OCI-LY7 (cell line): ENCODE results near the gene ALKBH4. TPM values are rescaled to one million over a fixed set of nuclear protein-coding genes. Genes with fewer than 3 reads are reported as not detected.
"Not testable (repeated sequence)": the region's sequence is repeated elsewhere in the genome, so short reads cannot be mapped to it uniquely, and the experiment has no call there.

ENCODE experiments used
- BruUV-seq: library from RNA; stranded (reverse); fragments of 400-500 nt; replicated peaks from 2 replicates; lab custom pipeline; 2021; lab: Mats Ljungman, UMichigan
- CTCF ChIA-PET: fragments of 300-600 bp; sonication (Branson Sonifier 250); formaldehyde crosslinking; loops from one replicate; lab custom pipeline; 2022; ENCODE audit warnings: antibody characterized with exemption; ENCODE audit not compliant: unreplicated experiment; lab: Charles Lee
- POLR2A ChIA-PET: fragments of 300-600 bp; sonication (Branson Sonifier 250); formaldehyde crosslinking; loops from one replicate; lab custom pipeline; 2022; ENCODE audit warnings: antibody characterized with exemption; lab: Charles Lee
- DNase-seq: peaks from one replicate; pipeline ENCODE4 v3.0.0-alpha.2; 2015; ENCODE audit warnings: low spot score
- H2AFZ ChIP-seq: fragments of 200-600 bp; sonication (generic), shearing (Covaris generic); 2 replicates; pipeline ENCODE4 v1.6.1; 2014; ENCODE audit warnings: mild to moderate bottlenecking, antibody characterized with exemption, low read length, moderate library complexity
- H3K27ac ChIP-seq: fragments of 200-600 bp; sonication (generic); 2 replicates; pipeline ENCODE4 v1.5.1; 2014; ENCODE audit warnings: mixed run types, low read depth, mild to moderate bottlenecking, moderate library complexity, low read length, inconsistent platforms; ENCODE audit not compliant: poor library complexity, severe bottlenecking
- H3K36me3 ChIP-seq: fragments of 200-600 bp; sonication (generic); 2 replicates; pipeline ENCODE4 v1.6.1; 2014; ENCODE audit warnings: mild to moderate bottlenecking, antibody characterized with exemption, low read length, moderate library complexity, mixed read lengths; ENCODE audit not compliant: insufficient read depth
- H3K4me1 ChIP-seq: fragments of 200-600 bp; sonication (generic); 2 replicates; pipeline ENCODE4 v1.5.1; 2014; ENCODE audit warnings: mild to moderate bottlenecking, low read length; ENCODE audit not compliant: insufficient read depth, poor library complexity, severe bottlenecking
- H3K4me2 ChIP-seq: fragments of 200-600 bp; sonication (generic); 2 replicates; pipeline ENCODE4 v1.6.1; 2014; ENCODE audit warnings: mild to moderate bottlenecking, low read length
- H3K4me3 ChIP-seq: fragments of 200-600 bp; sonication (generic); 2 replicates; pipeline ENCODE4 v1.5.1; 2014; ENCODE audit warnings: mild to moderate bottlenecking, low read depth, low read length; ENCODE audit not compliant: poor library complexity, severe bottlenecking
- H3K79me2 ChIP-seq: fragments of 200-600 bp; sonication (generic); 2 replicates; pipeline ENCODE4 v1.6.1; 2016; ENCODE audit warnings: low read depth, mild to moderate bottlenecking, low read length, moderate library complexity, mixed read lengths; ENCODE audit not compliant: insufficient read depth
- H3K9me2 ChIP-seq: fragments of 200-600 bp; sonication (generic); 2 replicates; pipeline ENCODE4 v1.6.1; 2016; ENCODE audit warnings: mild to moderate bottlenecking, low read length, mixed read lengths; ENCODE audit not compliant: insufficient read depth
- H3K9me3 ChIP-seq: fragments of 200-600 bp; sonication (generic); 2 replicates; pipeline ENCODE4 v1.6.1; 2014; ENCODE audit warnings: mild to moderate bottlenecking, mixed run types, low read length, mixed read lengths
- H4K20me1 ChIP-seq: fragments of 200-600 bp; sonication (generic); 2 replicates; pipeline ENCODE4 v1.6.1; 2014; ENCODE audit warnings: mild to moderate bottlenecking, antibody characterized with exemption, low read length, moderate library complexity, mixed read lengths; ENCODE audit not compliant: insufficient read depth
- CTCF ChIP-seq: fragments of 200-600 bp; sonication (generic); conservative IDR thresholded peaks from 2 replicates; pipeline ENCODE4 v1.5.1; 2014; ENCODE audit warnings: mild to moderate bottlenecking, antibody characterized with exemption, low read length, moderate library complexity, mixed read lengths
- EZH2phosphoT487 ChIP-seq: fragments of 200-600 bp; sonication (generic); IDR thresholded peaks from 2 replicates; pipeline ENCODE4 v1.6.1; 2018; ENCODE audit warnings: low read depth, borderline replicate concordance, mild to moderate bottlenecking, mixed run types, antibody characterized with exemption, low read length, moderate library complexity, mixed read lengths
- intact Hi-C: fragments of 100-400 bp; cut with micrococcal nuclease; formaldehyde crosslinking; loops from one replicate; pipeline ENCODE4 v1.10.0; 2022; ENCODE audit not compliant: unreplicated experiment
- total RNA-seq, 2 experiments: library from RNA; depleted of rRNA in 1 of 2; stranded (reverse); fragments of >200 nt in 1 of 2; shearing (Covaris generic) in 1 of 2; gene quantifications; 2 replicates each; pipeline ENCODE4 v1.2.3, GENCODE V29; 2014 to 2022

The ALKBH4 gene
- total RNA-seq, 2 experiments from 2014 or later: 13.3 to 17.5 TPM

GRCh38 chr7:102456327-102456726 is 8.3 kb downstream of the ALKBH4 start:
- H3K4me2 ChIP-seq: no peak overlapping the region
- POLR2A ChIA-PET: interaction anchor here (0.6 kb wide), 1 partner anchor 10 kb away, joined by 3 read pairs; no protein-coding TSS in a partner anchor
- BruUV-seq: TSS peak; percentile 66

GRCh38 chr7:102455596-102455995 is 9.1 kb downstream of the ALKBH4 start:
- intact Hi-C loops: no loop called here
- no peaks in the 10 kb centered on the region for H3K9me3 ChIP-seq
- H2AFZ ChIP-seq: no peak overlapping the region
- H3K4me3 ChIP-seq: no peak overlapping the region
- H3K9me2 ChIP-seq: no peaks in the 10 kb centered on the region
- H3K27ac ChIP-seq: no peak overlapping the region
- H3K4me2 ChIP-seq: no peak overlapping the region
- ChIA-PET POLR2A (interaction anchor here (1.0 kb wide), 1 partner anchor 8 kb away, joined by 4 read pairs; no protein-coding TSS in a partner anchor), CTCF (no interaction called here)
- TF ChIP-seq CTCF: no peak
- TF ChIP-seq EZH2phosphoT487: no peak
- no TSS peak for BruUV-seq
- DNase-seq: no peak
- H3K79me2 ChIP-seq: no peaks in the 10 kb centered on the region
- H3K4me1 ChIP-seq: peaks cover 13% of the 10 kb centered on the region
- peaks cover 49% of the 10 kb centered on the region for H3K36me3 ChIP-seq
- no peaks in the 10 kb centered on the region for H4K20me1 ChIP-seq

More at GRCh38 chr7:102456327-102456726, 8.3 kb downstream of the ALKBH4 start:
- no peak for DNase-seq
- Histone ChIP-seq H3K4me3 (no peak overlapping the region), H3K79me2 (no peaks in the 10 kb centered on the region), H3K9me2 (no peaks in the 10 kb centered on the region), H2AFZ (no peak overlapping the region), H4K20me1 (no peaks in the 10 kb centered on the region), H3K27ac (no peak overlapping the region), H3K4me1 (peaks cover 6% of the 10 kb centered on the region), H3K9me3 (no peaks in the 10 kb centered on the region), H3K36me3 (peaks cover 49% of the 10 kb centered on the region)
- CTCF ChIA-PET: no interaction called here
- TF ChIP-seq EZH2phosphoT487 (no peak), CTCF (no peak)
- intact Hi-C loops: no loop called here

GRCh38 chr7:102454932-102455331 is 9.7 kb downstream of the ALKBH4 start:
- CTCF ChIA-PET, H2AFZ ChIP-seq, BruUV-seq, DNase-seq, H3K27ac ChIP-seq, intact Hi-C loops, H3K9me3 ChIP-seq, H3K4me2 ChIP-seq, H3K4me3 ChIP-seq, H3K9me2 ChIP-seq, H3K79me2 ChIP-seq, H4K20me1 ChIP-seq: not testable (repeated sequence)
- peaks cover 55% of the 10 kb centered on the region for H3K36me3 ChIP-seq
- H3K4me1 ChIP-seq: peaks cover 20% of the 10 kb centered on the region
- POLR2A ChIA-PET: interaction anchor here (1.0 kb wide), 1 partner anchor 9 kb away, joined by 4 read pairs; no protein-coding TSS in a partner anchor
